NCI-H1694 treated with DMSO at 0.1 percent for 48 hours (cell line): ENCODE data around the gene GGA3.
A peak's percentile ranks its signal among the peaks of the same experiment; 100 is the strongest.
"Not testable (repeated sequence)": the region's sequence is repeated elsewhere in the genome, so short reads cannot be mapped to it uniquely, and the experiment has no call there.

Source experiments
- DNase-seq: peaks from one replicate; lab custom pipeline; 2025; lab: John Stamatoyannopoulos, UW

The GGA3 gene, protein sequence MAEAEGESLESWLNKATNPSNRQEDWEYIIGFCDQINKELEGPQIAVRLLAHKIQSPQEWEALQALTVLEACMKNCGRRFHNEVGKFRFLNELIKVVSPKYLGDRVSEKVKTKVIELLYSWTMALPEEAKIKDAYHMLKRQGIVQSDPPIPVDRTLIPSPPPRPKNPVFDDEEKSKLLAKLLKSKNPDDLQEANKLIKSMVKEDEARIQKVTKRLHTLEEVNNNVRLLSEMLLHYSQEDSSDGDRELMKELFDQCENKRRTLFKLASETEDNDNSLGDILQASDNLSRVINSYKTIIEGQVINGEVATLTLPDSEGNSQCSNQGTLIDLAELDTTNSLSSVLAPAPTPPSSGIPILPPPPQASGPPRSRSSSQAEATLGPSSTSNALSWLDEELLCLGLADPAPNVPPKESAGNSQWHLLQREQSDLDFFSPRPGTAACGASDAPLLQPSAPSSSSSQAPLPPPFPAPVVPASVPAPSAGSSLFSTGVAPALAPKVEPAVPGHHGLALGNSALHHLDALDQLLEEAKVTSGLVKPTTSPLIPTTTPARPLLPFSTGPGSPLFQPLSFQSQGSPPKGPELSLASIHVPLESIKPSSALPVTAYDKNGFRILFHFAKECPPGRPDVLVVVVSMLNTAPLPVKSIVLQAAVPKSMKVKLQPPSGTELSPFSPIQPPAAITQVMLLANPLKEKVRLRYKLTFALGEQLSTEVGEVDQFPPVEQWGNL

DNA sequence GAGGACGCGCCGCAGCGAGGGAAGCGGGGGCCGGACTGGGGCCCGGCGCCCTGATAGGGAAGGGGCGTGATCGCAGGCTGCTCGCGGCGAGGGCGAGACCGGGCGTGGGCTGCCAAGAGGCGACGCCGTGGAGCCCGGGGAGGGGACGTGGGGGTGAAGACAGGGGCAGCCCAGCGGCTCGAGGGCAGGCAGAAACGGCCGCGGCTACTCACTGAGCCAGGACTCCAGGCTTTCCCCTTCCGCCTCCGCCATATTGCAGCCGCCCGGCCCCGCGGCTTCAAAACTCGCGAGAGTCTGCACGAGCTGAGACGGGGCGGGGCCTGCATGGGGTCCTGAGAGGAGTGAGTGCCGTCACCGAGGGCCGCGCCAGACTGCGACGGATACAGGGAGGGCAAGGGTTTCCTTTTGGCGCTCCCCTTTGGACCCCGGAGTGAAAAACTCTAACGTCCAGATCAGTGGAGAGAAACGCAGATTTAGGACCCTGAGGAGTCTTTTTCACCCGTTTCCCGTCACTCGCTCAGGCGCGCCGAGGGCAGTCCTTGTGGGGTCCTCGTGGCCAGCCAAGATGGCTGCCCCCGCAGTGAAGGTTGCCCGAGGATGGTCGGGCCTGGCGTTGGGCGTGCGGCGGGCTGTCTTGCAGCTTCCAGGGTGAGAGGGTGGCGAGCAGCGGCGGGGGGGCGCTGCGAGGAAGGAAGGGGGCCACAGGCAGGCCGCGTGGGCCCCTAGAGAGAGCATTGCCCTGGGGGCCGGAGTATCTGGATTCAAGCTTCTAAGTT lies at the start of gene GGA3, which contains the start of gene MRPS7:
Gene GGA3, minus strand, starts transcription at position 271 of the 776 bp plus-strand sequence. Its CDS starts 19 bp downstream, at position 252.
Gene MRPS7, plus strand, starts transcription at position 544 of the 776 bp plus-strand sequence. Its CDS starts 22 bp downstream, at position 566.
- DNase-seq, result peak; percentile 81

DNA sequence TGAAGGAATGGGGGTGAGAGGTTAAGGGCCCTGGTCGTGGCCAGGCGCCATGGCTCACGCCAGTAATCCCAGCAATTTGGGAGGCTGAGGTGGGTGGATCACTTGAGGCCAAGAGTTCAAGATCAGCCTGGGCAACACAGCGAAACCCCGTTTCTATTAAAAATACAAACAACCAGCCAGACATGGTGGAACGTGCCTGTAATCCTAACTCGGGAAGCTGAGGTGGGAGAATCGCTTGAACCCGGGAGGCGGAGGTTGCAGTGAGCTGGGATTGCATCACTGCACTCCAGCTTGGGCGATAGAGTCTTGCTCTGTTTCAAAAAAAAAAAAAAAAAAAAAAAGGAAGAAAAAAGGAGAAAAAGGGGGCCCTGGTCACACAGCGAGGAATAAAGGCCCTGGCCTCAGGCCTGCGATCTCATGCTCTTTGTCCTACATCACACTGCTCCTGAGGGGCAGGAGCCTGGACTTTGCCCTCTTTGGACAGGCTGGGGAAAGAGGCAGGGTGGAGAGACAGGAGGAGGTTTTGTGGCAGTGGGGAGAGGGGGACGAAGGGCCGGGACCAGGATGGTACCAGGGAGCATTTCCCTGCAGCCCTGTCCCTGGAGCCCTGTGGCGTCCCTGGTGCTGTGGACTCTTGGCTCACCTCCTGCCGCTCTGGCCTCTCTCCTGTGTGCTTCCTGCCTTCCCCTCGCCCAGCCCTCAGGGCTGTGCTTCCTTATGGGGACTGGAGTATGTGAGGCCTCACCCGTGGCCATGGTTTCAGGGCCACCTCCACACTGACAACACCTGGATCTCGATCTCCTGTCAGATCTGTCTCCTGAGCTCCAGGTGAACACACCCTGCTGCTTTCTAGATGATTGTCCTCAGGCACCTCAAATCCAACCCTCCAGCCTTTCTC lies 47.6 kb upstream of the GGA3 start:
- DNase-seq, result no peak

DNA sequence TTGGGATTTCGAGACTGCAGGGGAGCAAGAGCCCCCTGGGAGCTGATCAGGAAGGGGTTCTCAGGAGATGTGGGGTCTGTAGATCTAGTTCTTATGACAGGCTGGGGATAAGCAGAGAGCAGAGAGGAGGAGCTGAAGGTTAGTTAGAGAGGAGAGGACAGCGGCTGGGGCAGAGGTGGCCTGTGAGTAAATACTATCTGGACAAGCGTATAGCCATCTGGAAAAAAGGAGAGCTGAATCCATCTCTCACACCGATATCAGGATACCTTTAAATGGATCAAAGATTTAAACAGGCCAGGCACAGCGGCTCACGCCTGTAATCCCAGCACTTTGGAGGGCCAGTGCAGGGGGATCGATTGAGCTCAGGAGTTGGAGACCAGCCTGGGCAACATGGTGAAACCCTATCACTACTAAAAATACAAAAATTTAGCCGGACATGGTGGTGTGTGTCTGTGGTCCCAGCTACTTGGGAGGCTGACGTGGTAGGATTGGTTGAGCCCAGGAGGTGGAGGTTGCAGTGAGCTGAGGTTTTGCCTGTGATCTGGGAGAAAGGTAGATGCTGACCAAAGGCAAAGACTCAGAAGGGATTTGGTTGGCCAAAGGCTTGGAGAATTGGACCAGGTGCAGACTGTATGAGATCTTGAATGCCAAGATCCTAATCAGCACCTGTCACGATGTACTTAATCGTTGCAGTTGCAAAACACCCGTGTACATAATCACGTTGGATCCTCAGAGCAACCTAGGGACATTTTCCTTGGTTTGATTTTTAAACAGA lies 46.7 kb upstream of the GGA3 start:
- no peak for DNase-seq

DNA sequence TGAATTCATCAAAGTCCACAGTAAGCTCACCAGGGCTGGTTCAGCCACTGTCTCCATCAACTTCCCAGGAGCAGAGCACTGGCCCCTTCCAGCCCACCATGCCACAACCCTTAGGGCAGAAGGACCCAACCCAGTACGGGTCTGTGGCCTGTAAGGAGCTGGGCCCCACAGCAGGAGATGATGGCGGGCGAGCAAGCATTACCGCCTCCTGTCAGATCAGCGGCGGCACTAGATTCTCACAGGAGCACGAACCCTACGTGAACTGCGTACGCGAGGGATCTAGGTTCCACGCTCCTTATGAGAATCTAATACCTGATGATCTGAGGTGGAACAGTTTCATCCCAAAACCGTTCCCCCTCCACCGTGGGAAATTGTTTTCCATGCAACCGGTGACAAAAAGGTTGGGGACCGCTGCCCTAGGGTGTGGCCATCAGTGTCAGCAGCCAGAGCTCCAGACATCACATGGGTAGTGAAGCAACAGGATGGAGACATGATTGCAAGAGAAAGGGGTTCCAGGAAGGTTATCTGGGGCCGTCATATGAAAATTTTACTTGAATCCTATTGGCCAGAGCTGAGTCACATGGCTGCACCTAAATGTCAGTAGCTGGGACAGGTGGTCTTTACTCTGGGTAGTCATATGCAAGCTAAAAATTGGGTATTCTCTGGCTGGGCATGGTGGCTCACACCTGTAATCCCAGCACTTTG lies 40.2 kb upstream of the GGA3 start:
- no peak for DNase-seq

DNA sequence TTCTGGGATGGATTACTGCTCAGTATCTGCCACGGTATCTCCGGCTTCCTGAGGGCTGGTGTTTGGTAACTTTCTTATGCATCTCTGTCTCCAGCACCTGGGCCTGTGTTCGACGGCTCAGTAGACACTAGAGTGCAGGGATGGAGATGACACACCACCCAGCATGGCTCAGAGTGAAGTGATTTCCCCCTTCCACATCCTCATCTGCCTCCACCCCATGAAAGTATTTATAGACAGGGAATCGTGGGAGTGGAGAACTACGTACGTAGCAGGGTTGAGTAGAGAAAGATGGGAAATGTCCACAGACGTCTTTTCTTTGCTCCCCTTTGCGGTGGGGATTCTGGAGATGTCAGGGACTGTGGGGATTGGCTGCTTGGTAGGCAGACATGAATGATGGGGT lies 39.6 kb upstream of the GGA3 start:
- DNase-seq, result no peak

DNA sequence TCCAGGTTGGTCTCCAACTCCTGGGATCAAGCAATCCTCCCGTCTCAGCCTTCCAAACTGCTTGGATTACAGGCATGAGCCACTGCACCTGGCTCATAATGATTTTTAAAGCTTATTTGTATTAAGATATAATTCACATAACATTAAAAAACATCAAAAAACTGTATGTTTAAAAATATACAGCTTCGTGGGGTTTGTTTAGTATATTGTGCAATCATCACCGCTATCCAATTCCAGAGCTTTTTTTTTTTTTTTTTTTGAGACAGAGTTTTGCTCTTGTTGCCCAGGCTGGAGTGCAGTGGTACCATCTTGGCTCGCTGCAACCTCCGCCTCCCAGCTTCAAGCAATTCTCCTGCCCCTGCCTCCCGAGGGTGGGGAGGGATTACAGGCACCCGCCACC lies 38.9 kb upstream of the GGA3 start:
- DNase-seq, result no peak

DNA sequence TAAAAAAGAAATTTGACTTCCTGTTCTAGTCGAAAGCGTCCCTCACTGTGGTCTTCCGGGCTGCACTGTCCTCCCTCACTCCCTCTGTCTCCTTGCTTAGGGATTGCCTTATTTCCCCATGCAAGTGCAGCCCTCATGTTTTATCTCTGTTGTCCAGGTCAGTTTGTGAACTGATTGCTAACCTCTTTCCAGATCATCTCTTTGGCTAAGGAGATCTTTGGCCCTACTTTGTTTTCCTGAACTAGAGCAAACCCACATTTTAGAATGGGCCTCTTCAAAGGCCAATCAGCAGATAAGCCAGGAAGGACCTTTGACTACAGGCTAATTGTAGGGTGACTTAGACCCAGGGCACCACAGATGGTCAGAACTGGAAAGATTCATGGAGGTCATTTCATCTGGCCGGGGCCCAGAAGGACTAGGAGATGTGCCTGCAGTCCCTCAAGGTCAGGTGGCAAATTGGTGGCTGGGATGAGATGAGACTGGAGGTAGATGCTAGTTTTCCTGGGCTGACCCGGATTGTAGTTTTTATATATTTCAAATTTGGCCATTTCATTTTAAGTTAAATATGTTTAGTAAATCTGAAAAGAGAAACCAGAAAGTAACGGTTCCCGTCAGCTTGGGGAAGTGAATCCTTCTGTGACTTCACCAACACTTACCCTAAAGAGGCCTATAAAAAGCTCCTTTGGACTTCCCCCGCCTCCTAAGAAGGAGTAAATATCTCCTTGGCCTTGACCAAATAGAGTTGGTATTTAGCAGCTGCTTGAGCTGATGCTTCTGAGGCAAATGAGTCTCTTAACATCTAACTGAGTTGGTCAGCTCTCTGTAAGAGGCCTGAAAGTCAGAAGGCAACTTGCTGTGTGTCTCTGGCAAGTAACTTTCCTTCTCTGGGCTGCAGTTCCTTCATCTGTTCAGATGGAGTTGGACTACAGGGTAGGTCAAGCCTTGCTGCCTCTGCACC lies 34.1 kb upstream of the GGA3 start:
- no peak for DNase-seq

DNA sequence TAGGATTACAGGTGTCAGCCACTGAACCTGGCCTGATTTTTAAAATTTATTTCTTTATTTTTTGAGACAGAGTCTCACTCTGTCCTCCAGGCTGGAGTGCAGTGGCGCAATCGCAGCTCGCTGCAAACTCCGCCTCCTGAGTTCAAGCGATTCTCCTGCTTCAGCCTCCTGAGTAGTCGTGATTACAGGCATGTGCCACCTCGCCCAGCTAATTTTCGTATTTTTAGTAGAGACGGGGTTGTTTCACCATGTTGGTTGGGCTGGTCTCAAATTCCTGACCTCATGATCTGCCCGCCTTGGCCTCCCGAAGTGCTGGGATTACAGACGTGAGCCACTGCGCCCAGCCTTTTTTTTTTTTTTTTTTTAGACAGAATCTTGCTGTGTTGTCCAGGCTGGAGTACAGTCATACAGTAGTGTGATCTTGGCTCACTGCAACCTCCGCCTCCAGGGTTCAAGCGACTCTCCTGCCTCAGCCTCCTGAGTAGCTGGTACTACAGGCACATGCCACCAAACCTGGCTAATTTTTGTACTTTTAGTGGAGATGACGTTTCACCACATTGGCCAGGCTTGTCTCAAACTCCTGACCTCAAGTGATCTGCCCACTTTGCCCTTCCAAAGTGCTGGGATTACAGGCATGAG lies 31.5 kb upstream of the GGA3 start:
- not testable (repeated sequence) for DNase-seq

DNA sequence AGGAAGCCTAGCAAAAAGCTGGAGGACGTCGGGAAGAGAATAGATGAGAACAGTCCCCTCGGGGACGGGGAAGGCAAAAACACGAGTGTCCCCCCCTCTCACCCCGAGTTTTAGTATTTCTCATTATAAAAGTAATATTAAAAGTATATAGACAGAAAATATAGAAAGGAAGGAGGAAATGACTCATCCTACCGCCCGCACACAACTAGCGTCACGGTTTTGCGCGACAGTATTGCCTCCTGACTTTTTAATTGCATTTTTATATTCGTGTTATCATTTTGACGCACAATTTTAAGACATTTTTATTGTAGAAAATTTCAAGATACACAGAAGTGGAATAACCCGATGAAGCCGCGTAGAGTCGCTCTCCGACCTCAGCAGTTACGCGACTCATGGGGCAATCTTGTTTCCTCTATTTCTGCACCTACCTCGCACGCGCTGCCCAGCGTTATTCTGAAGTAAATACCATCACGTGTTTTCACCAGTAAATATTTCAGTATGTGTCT lies 28.5 kb upstream of the GGA3 start:
- no peak for DNase-seq

DNA sequence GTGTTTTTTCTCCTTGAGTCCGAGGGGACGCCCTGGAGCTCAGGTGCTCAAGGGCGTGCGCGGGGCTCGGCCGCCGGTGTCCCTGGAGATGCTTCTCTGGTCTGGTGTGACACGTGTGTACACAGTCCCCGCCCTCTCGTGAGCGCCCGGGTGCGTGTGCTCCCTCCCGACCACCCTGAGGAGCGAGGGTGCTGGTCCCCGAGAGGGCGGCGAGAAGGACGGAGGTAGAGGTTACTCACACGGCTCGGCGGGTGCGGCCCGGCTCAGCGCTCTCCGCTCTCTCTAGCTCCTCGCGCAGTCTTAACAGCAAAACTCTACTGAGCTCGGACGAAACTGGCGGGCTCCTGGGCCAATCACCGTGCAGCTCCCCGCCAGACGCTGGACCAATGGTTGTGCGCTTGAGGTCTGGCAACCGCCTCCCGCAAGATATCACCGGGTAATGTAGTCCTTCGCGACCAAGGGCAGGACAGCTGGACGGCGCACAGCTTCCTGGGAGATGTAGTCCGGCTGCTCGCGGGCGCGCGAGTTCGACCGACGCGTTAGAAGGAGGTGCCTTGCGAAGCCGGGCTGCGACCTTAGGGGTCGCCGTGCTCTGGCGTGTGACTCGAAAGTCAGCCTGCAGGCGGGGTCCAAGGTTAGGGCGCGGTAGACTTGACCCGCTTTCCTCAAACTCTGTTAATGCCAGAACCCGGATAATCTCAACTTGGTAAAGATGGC lies 27.9 kb upstream of the GGA3 start, which contains the start of gene SLC25A19:
Gene SLC25A19, minus strand, starts transcription at position 319 of the 717 bp plus-strand sequence. CDS start 2,669 bp downstream, outside the sequence.
- peak; percentile 95 for DNase-seq

DNA sequence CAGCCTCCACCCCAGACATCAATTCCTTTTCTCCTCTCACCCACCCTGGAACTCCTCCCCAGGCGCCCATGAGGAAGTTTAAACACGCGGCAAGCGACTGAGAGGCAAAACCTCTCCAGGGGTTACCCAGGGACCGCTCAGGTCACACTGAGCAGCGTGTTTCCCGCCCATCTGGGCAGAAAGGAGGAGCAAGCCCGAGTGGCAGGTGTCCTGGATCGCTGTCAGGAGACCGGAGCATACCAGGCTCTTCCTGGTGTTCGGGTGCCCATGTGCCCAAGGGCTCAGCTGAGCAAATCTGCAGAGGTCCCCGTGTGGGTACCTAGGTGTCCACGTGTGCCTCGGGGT lies 27.3 kb upstream of the GGA3 start:
- peak; percentile 47 for DNase-seq

DNA sequence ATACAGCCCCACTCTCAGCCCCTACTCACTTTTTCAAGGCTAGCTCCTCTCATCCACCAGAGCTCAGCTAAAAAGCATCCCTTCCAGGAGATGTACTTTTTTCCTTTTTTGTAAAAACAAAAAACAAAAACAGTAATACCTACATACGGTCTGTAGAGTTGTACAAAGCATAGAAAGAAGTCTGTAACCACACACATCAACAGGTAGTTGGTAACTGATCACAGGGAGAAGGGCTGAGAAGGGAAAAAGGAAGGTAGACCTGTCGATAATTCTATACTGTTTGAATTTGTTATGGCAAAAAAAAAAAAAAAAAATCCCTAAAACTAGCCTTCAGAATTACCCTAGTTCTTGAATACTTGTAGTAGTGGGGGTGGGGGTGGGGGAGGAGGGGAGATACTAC lies 27.0 kb upstream of the GGA3 start:
- no peak for DNase-seq

DNA sequence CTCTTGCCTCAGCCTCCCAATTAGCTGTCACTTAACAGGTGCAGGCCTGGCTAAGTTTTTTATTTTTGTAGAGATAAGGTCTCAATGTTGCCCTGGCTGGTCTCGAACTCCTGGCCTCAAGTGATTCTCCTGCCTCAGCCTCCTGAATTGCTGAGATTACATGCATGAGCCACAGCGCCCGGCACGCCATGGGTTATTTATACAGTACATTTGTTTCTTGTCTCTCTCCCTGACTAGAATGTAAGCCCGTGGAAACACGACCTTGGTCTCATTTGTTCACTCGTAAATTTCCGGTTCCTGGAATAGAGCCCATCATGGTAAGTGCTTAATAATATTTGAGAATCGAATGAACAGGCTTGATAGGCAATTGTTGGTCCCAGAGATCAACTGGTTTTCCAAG lies 25.8 kb upstream of the GGA3 start:
- DNase-seq, result no peak

DNA sequence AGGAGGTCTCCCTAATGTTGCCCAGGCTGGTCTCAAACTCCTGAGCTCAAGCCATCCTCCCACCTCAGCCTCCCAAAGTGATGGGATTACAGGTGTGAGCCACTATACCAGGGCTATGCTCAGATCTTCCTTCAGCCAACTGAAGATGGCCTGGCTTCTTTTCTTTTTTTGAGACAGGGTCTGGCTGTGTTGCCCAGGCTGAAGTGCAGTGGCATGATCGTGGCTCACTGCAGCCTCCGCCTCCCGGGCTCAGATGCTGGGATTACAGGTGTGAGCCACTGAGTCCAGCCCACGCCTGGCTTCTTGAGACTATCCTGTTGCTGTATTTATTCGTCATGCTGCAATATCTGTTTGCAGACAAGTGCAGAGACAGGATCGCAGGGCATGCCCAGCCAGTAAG lies 23.7 kb upstream of the GGA3 start:
- no peak for DNase-seq

DNA sequence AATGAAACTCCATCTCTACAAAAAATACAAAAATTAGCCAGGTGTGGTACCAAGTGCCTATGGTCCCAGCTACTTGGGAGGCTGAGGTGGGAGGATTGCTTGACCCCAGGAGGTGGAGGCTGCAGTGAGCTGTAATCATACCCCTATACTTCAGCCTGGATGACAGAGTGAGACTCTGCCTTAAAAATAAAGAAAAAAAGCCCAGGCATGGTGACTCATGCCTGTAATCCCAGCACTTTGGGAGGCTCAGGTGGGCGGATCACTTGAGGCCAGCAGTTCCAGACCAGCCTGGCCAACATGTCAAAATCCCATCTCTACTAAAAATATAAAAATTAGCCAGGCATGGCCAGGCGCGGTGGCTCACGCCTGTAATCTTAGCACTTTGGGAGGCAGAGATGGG lies 18.8 kb upstream of the GGA3 start:
- DNase-seq, result not testable (repeated sequence)

DNA sequence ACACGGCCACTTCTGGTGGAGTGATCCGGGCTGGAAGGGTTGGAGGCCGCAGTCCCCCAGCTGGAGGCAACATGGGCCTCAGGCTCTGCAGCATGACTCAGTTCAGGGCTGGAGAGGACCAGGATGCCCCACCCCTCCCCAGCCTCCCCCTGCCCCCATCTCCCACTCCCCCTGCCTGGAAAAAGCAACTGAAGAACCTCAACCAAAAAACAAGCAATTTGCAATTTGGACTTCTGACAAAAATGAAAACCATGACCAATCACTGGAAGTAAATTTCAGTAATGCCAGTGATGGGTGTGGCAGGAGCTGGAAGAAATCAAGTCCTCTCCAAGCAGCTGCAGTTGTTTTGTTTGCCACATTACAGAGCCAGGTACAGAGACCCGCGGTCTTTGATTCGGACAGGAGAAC lies 16.3 kb upstream of the GGA3 start:
- no peak for DNase-seq

DNA sequence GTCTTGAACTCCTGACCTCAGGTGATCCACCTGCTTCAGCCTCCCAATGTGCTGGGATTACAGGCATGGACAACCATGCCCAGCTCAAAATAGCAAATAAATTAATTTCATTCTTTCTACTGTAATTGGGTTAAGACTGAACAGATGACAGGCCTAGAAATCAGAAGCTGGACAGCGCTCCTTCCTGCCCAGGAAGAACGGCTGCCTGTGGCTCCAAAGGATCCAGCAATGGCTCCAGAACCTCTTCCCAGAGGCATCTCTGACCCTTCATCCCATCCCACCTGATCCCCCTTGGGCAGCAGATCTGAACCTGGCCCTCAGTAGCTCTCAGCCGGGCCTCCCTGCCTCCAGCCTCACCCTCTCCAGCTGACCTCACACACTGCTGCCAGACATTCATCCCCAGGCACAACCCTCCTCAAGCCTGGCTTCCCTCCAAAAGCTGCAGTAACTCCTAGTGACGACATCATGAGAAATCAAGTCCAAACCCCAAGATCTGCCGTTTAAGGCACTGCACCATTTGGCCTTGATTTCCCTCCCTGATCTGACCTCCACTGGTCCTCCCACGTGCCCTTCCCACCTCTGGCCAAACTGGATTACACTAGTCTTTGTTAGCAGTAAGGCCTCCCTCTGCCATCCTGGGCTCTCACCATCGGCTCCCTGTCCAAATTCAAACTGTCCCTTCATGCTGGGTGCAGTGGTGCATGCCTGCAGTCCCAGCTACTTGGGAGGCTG lies 12.7 kb upstream of the GGA3 start:
- DNase-seq, result no peak
